Osteocyte (in vitro differentiated cells): ENCODE measurements around the gene CEMIP. TPM values are rescaled to one million over a fixed set of nuclear protein-coding genes. Genes with fewer than 3 reads are reported as not detected.

Experiments
- DNase-seq: peaks from one replicate; pipeline ENCODE4 v3.0.0; 2021; ENCODE audit warnings: mixed read lengths; ENCODE audit not compliant: unreplicated experiment; ENCODE audit errors: extremely low spot score
- H3K27ac Mint-ChIP-seq: one replicate; pipeline ENCODE4 v1.8.0; 2021; ENCODE audit warnings: mild to moderate bottlenecking, mixed read lengths; ENCODE audit not compliant: unreplicated experiment
- H3K27me3 Mint-ChIP-seq: one replicate; pipeline ENCODE4 v1.8.0; 2021; ENCODE audit warnings: mixed read lengths; ENCODE audit not compliant: unreplicated experiment
- H3K36me3 Mint-ChIP-seq: one replicate; pipeline ENCODE4 v1.8.0; 2021; ENCODE audit warnings: mixed read lengths; ENCODE audit not compliant: unreplicated experiment
- H3K4me1 Mint-ChIP-seq: one replicate; pipeline ENCODE4 v1.8.0; 2021; ENCODE audit warnings: mixed read lengths; ENCODE audit not compliant: unreplicated experiment
- H3K4me3 Mint-ChIP-seq: one replicate; pipeline ENCODE4 v1.8.0; 2021; ENCODE audit warnings: mild to moderate bottlenecking, moderate library complexity, mixed read lengths; ENCODE audit not compliant: unreplicated experiment
- H3K9me3 Mint-ChIP-seq: one replicate; pipeline ENCODE4 v1.8.0; 2021; ENCODE audit warnings: mixed read lengths; ENCODE audit not compliant: unreplicated experiment
- CTCF ChIP-seq: fragments of 200-600 bp; sonication (generic); IDR thresholded peaks from 2 replicates; pipeline ENCODE4 v1.5.0; 2021; ENCODE audit warnings: antibody characterized with exemption, mild to moderate bottlenecking, moderate library complexity
- total RNA-seq: library from RNA; stranded (reverse); gene quantifications from 2 replicates; pipeline ENCODE4 v1.2.1, GENCODE V29; 2021

Gene CEMIP
- total RNA-seq, 1 donor from 2014 or later = 445 TPM

GRCh38 chr15:80841541-80841940, 62.4 kb downstream of the CEMIP start:
- Mint-ChIP-seq H3K9me3 (no peaks in the 10 kb centered on the region), H3K27ac (no peak overlapping the region), H3K4me1 (peaks cover 45% of the 10 kb centered on the region), H3K36me3 (peaks cover 76% of the 10 kb centered on the region), H3K4me3 (no peak overlapping the region), H3K27me3 (no peaks in the 10 kb centered on the region)
- DNase-seq = no peak
- TF ChIP-seq CTCF = no peak

GRCh38 chr15:80844011-80844732, 65.0 kb downstream of the CEMIP start:
- TF ChIP-seq CTCF = no peak
- H3K4me3 Mint-ChIP-seq = no peak overlapping the region
- DNase-seq = no peak

GRCh38 chr15:80846031-80846815, 67.1 kb downstream of the CEMIP start:
- H3K27ac Mint-ChIP-seq = peak overlapping the region; percentile 73
- no peaks in the 10 kb centered on the region for H3K9me3 Mint-ChIP-seq
- TF ChIP-seq CTCF = no peak
- H3K4me1 Mint-ChIP-seq = peaks cover 29% of the 10 kb centered on the region
- H3K4me3 Mint-ChIP-seq = no peak overlapping the region
- no peaks in the 10 kb centered on the region for H3K27me3 Mint-ChIP-seq
- DNase-seq = no peak
- H3K36me3 Mint-ChIP-seq = peaks cover 74% of the 10 kb centered on the region

More at GRCh38 chr15:80844011-80844732, 65.0 kb downstream of the CEMIP start:
- H3K27ac Mint-ChIP-seq = peak overlapping the region; percentile 38
- no peaks in the 10 kb centered on the region for H3K9me3 Mint-ChIP-seq
- H3K36me3 Mint-ChIP-seq = peaks cover 69% of the 10 kb centered on the region
- H3K4me1 Mint-ChIP-seq = peaks cover 26% of the 10 kb centered on the region
- H3K27me3 Mint-ChIP-seq = no peaks in the 10 kb centered on the region

GRCh38 chr15:80849308-80849707, 70.1 kb downstream of the CEMIP start:
- H3K4me3 Mint-ChIP-seq = no peak overlapping the region
- H3K9me3 Mint-ChIP-seq = no peaks in the 10 kb centered on the region
- no peak for DNase-seq
- peak overlapping the region; percentile 50 for H3K27ac Mint-ChIP-seq
- H3K36me3 Mint-ChIP-seq = peaks cover 78% of the 10 kb centered on the region
- no peaks in the 10 kb centered on the region for H3K27me3 Mint-ChIP-seq
- peaks cover 30% of the 10 kb centered on the region for H3K4me1 Mint-ChIP-seq
- TF ChIP-seq CTCF = no peak

- Mint-ChIP-seq H3K4me1 (peaks cover 31% of the 10 kb centered on the region), H3K36me3 (peaks cover 76% of the 10 kb centered on the region), H3K27ac (no peak overlapping the region), H3K9me3 (no peaks in the 10 kb centered on the region), H3K27me3 (no peaks in the 10 kb centered on the region), H3K4me3 (no peak overlapping the region)
- no peak for TF ChIP-seq CTCF
- DNase-seq = no peak
These were observed 71.8 kb downstream of the CEMIP start for GRCh38 chr15:80850941-80851451.
